Esophagus (tissue), 2 donors: ENCODE results near the gene EXOSC7. TPM values are rescaled to one million over a fixed set of nuclear protein-coding genes. Genes with fewer than 3 reads are reported as not detected.
"Not testable (repeated sequence)": the region's sequence is repeated elsewhere in the genome, so short reads cannot be mapped to it uniquely, and the experiment has no call there.

Experiments
- H3K27ac ChIP-seq, 2 donors: one replicate each; pipeline ENCODE4 v1.5.1; 2013; ENCODE audit warnings: low read depth in 2 of 2, mild to moderate bottlenecking in 2 of 2, inconsistent platforms in 1 of 2, low read length in 1 of 2, moderate library complexity in 1 of 2
- H3K27me3 ChIP-seq, 2 donors: one replicate each; pipeline ENCODE4 v1.6.1; 2013; ENCODE audit warnings: low read length in 2 of 2, control low read depth in 1 of 2, mild to moderate bottlenecking in 1 of 2; ENCODE audit not compliant: insufficient read depth in 2 of 2, control insufficient read depth in 1 of 2
- H3K36me3 ChIP-seq, 2 donors: one replicate each; pipeline ENCODE4 v1.6.1; 2013; ENCODE audit warnings: low read length in 1 of 2; ENCODE audit not compliant: control insufficient read depth in 2 of 2, insufficient read depth in 2 of 2
- H3K4me1 ChIP-seq, 2 donors: one replicate each; pipeline ENCODE4 v1.6.1; 2013; ENCODE audit warnings: low read length in 1 of 2; ENCODE audit not compliant: control insufficient read depth in 2 of 2, insufficient read depth in 2 of 2
- H3K4me3 ChIP-seq, 2 donors: one replicate each; pipeline ENCODE4 v1.5.1; 2013; ENCODE audit warnings: low read length in 2 of 2, mild to moderate bottlenecking in 2 of 2, low read depth in 1 of 2, moderate library complexity in 1 of 2
- H3K9me3 ChIP-seq, 2 donors: one replicate each; pipeline ENCODE4 v1.6.1; 2013; ENCODE audit warnings: mild to moderate bottlenecking in 2 of 2, low read depth in 1 of 2, low read length in 1 of 2, moderate library complexity in 1 of 2; ENCODE audit not compliant: control insufficient read depth in 2 of 2, insufficient read depth in 1 of 2
- WGBS, 2 donors: extraction: QIAGEN DNeasy Blood & Tissue Kit; methylation state at CpG; one replicate each; pipeline ENCODE4 v1.1.7; 2013; 5-methylcytosine and 5-hydroxymethylcytosine counted together
- polyA plus RNA-seq, 2 donors: library from polyadenylated mRNA; stranded (reverse); fragments of 200-250 nt; gene quantifications; one replicate each; pipeline ENCODE4 v1.2.3, GENCODE V29; 2013
- donor health status: healthy with polysubstance abuse.
- donor health status: Bipolar disorder and iron deficiency.

The EXOSC7 gene
- polyA plus RNA-seq, 2 donors, result 23.5 to 38.7 TPM

- WGBS, 2 donors, result 89% methylated on average over 9 of the region's 9 CpGs
- Histone ChIP-seq H3K27ac (peak overlapping the region in 1 of 2 donors; percentile 33), H3K4me1 (peaks cover 0 to 5% of the 10 kb centered on the region in 2 donors), H3K27me3 (no peaks in the 10 kb centered on the region), H3K9me3 (no peaks in the 10 kb centered on the region), H3K4me3 (no peak overlapping the region), H3K36me3 (peaks cover 16 to 32% of the 10 kb centered on the region in 2 donors)
Observed at GRCh38 chr3:44942202-44942921, 33.7 kb upstream of the EXOSC7 start.

- Histone ChIP-seq H3K4me1 (peaks cover 3 to 9% of the 10 kb centered on the region in 2 donors), H3K4me3 (no peak overlapping the region), H3K27ac (peak overlapping the region in 1 of 2 donors; percentile 20), H3K27me3 (no peaks in the 10 kb centered on the region), H3K9me3 (no peaks in the 10 kb centered on the region), H3K36me3 (peaks cover 0 to 9% of the 10 kb centered on the region in 2 donors)
- WGBS, 2 donors, result 74 to 75% methylated on average over 3 of the region's 3 CpGs
Observed at GRCh38 chr3:44948239-44948638, 27.8 kb upstream of the EXOSC7 start.

- not testable (repeated sequence) for H3K4me1 ChIP-seq, H3K27me3 ChIP-seq, H3K4me3 ChIP-seq, H3K36me3 ChIP-seq, H3K9me3 ChIP-seq, H3K27ac ChIP-seq
- 98 to 100% methylated on average over 4 of the region's 4 CpGs for WGBS, 2 donors
Observed at GRCh38 chr3:44949770-44950169, 26.3 kb upstream of the EXOSC7 start.

- Histone ChIP-seq H3K4me1 (peaks cover 3 to 9% of the 10 kb centered on the region in 2 donors), H3K36me3 (peaks cover 0 to 4% of the 10 kb centered on the region in 2 donors), H3K4me3 (no peak overlapping the region), H3K27me3 (no peaks in the 10 kb centered on the region), H3K27ac (no peak overlapping the region), H3K9me3 (no peaks in the 10 kb centered on the region)
- 84 to 86% methylated on average over 2 of the region's 2 CpGs for WGBS, 2 donors
Observed at GRCh38 chr3:44950275-44950734, 25.7 kb upstream of the EXOSC7 start.

GRCh38 chr3:44952689-44953088 is 23.4 kb upstream of the EXOSC7 start:
- Histone ChIP-seq H3K4me3 (no peak overlapping the region), H3K9me3 (no peaks in the 10 kb centered on the region), H3K4me1 (peaks cover 3 to 11% of the 10 kb centered on the region in 2 donors), H3K27ac (no peak overlapping the region), H3K27me3 (no peaks in the 10 kb centered on the region), H3K36me3 (peaks cover 0 to 6% of the 10 kb centered on the region in 2 donors)
- 54 to 72% methylated on average over 3 of the region's 3 CpGs for WGBS, 2 donors

DNA sequence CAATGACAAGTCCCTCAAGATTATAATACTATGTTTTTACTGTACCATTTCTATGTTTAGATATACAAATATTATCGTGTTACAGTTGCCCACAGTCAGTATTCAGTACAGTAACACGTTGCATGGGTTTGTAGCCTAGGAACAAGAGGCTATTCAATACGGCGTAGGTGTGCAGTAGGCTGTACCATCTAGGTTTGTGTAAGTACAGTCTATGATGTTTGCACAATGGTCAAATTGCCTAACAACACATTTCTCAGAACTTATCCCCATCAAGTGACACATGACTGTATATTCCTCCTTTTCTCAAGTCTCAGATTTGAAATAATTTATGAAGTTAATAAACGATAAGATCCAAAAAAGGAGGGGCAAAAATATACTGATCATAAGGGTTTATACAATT is 21.7 kb upstream of the EXOSC7 start:
- Histone ChIP-seq H3K27me3 (no peaks in the 10 kb centered on the region), H3K36me3 (peaks cover 5 to 9% of the 10 kb centered on the region in 2 donors), H3K27ac (no peak overlapping the region), H3K9me3 (no peaks in the 10 kb centered on the region), H3K4me3 (no peak overlapping the region), H3K4me1 (peaks cover 5 to 10% of the 10 kb centered on the region in 2 donors)
- 86 to 92% methylated on average over 5 of the region's 5 CpGs for WGBS, 2 donors

DNA sequence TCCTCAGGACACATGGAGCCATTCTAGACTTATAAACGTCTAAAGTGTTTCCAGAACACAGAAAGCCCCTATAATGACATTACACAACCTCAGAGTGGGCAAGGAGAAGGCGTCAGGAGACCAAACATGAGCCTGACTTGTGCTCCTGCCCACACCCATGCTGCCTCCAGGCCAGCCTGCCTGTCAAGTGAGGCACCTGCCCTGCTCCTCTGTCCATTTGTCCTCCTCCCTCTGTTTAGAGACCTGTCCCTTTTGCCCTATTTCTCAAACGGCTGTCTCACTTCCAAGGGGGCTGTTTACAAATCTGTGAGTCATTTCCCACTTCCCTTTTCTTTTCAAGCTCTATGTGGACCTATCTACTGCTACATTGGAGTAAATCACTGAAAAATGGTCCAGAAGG is 21.1 kb upstream of the EXOSC7 start:
- Histone ChIP-seq H3K4me1 (peaks cover 5 to 10% of the 10 kb centered on the region in 2 donors), H3K27ac (peak overlapping the region in 1 of 2 donors; percentile 6), H3K9me3 (peaks cover 0 to 2% of the 10 kb centered on the region in 2 donors), H3K36me3 (peaks cover 5 to 9% of the 10 kb centered on the region in 2 donors), H3K4me3 (no peak overlapping the region), H3K27me3 (no peaks in the 10 kb centered on the region)
- 47 to 50% methylated on average over 3 of the region's 3 CpGs for WGBS, 2 donors

GRCh38 chr3:44955917-44956316 is 20.1 kb upstream of the EXOSC7 start:
- Histone ChIP-seq H3K9me3 (peaks cover 0 to 2% of the 10 kb centered on the region in 2 donors), H3K27me3 (no peaks in the 10 kb centered on the region), H3K36me3 (peaks cover 5 to 9% of the 10 kb centered on the region in 2 donors), H3K4me1 (peaks cover 5 to 10% of the 10 kb centered on the region in 2 donors), H3K27ac (no peak overlapping the region), H3K4me3 (no peak overlapping the region)
- WGBS, 2 donors, result 91 to 92% methylated on average over 1 of the region's 1 CpG

DNA sequence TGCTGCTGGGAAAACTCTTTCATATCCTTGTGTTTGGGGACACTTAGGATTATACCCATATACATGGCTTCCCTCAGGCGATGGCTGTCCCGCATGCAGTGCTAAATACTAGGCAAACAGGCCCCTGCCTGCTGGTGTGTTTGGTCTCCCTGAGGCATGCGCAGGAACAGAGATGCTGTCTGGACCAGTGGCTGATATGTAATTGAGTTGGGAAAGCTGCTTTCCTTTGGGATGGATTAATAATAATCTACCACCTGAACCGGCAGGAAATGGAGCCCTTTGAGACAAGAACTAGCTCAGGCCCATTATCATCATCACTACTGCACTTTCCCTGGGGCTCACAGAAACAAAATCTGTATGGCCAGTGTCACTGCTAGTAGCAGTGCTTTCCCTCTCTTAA is 18.1 kb upstream of the EXOSC7 start:
- H3K27ac ChIP-seq, result peak overlapping the region in 1 of 2 donors; percentile 26
- H3K36me3 ChIP-seq, result peaks cover 5 to 9% of the 10 kb centered on the region in 2 donors
- H3K4me3 ChIP-seq, result no peak overlapping the region
- WGBS, 2 donors, result 79 to 80% methylated on average over 4 of the region's 4 CpGs
- H3K9me3 ChIP-seq, result peaks cover 0 to 2% of the 10 kb centered on the region in 2 donors
- no peaks in the 10 kb centered on the region for H3K27me3 ChIP-seq
- peaks cover 5 to 10% of the 10 kb centered on the region in 2 donors for H3K4me1 ChIP-seq

GRCh38 chr3:44958386-44958785 is 17.7 kb upstream of the EXOSC7 start:
- peak overlapping the region; percentile 55 to 81 for H3K27ac ChIP-seq
- 75 to 81% methylated on average over 7 of the region's 7 CpGs for WGBS, 2 donors
- peaks cover 5 to 12% of the 10 kb centered on the region in 2 donors for H3K4me1 ChIP-seq
- no peak overlapping the region for H3K4me3 ChIP-seq
- H3K9me3 ChIP-seq, result peaks cover 0 to 2% of the 10 kb centered on the region in 2 donors
- H3K27me3 ChIP-seq, result no peaks in the 10 kb centered on the region
- peaks cover 5 to 9% of the 10 kb centered on the region in 2 donors for H3K36me3 ChIP-seq
